Transverse colon (tissue), 4 donors: ENCODE data around the gene CCDC148. TPM values are rescaled to one million over a fixed set of nuclear protein-coding genes. Genes with fewer than 3 reads are reported as not detected.

Source experiments
- DNase-seq: peaks from one replicate; pipeline ENCODE4 v3.0.0-alpha.2; 2019
- H3K27ac ChIP-seq, 4 donors: fragments of 200-600 bp; sonication (generic); 2 replicates each; pipeline ENCODE4 v1.5.1; 2016 to 2018; ENCODE audit warnings: inconsistent platforms in 4 of 4
- H3K27me3 ChIP-seq: fragments of 200-600 bp; sonication (generic); 2 replicates; pipeline ENCODE4 v1.5.1; 2017; ENCODE audit warnings: inconsistent platforms
- H3K36me3 ChIP-seq, 4 donors: fragments of 200-600 bp; sonication (generic); 2 replicates each; pipeline ENCODE4 v1.5.1; 2017 to 2019; ENCODE audit warnings: inconsistent platforms in 4 of 4
- H3K4me1 ChIP-seq, 4 donors: fragments of 200-600 bp; sonication (generic); 2 replicates each; pipeline ENCODE4 v1.5.1; 2017 to 2020; ENCODE audit warnings: inconsistent platforms in 4 of 4
- H3K4me3 ChIP-seq, 4 donors: fragments of 200-600 bp; sonication (generic); 1 replicate in 1 of 4; 2 replicates in 3 of 4; pipeline versions ENCODE4 v1.5.1 to v1.6.1; 2017 to 2019; ENCODE audit warnings: inconsistent platforms in 4 of 4
- H3K9me3 ChIP-seq, 2 donors: fragments of 200-600 bp; sonication (generic); 2 replicates each; pipeline ENCODE4 v1.5.1; 2017 to 2019; ENCODE audit warnings: inconsistent platforms in 2 of 2
- EP300 ChIP-seq: sonication (generic); formaldehyde crosslinking; IDR thresholded peaks from one replicate; pipeline ENCODE4 v1.6.1; 2017; ENCODE audit warnings: antibody characterized with exemption, low read depth
- POLR2A ChIP-seq: fragments of 450-650 bp; IDR thresholded peaks from one replicate; pipeline ENCODE4 v1.6.1; 2016; ENCODE audit warnings: antibody characterized with exemption, mild to moderate bottlenecking, moderate library complexity
- POLR2AphosphoS5 ChIP-seq, 3 donors: sonication (generic); formaldehyde crosslinking; IDR thresholded peaks; one replicate each; pipeline ENCODE4 v1.6.1; 2016; ENCODE audit warnings: antibody characterized with exemption in 3 of 3
- WGBS, 2 donors: methylation state at CpG; one replicate each; pipeline ENCODE4 v1.1.5; 2018; ENCODE audit warnings: low coverage in 1 of 2; 5-methylcytosine and 5-hydroxymethylcytosine counted together
- in situ Hi-C, 4 donors: fragments of 200-750 bp; cut with MboI; loops; one replicate each; pipeline versions ENCODE4 v1.15.0 to v1.15.1; 2017; ENCODE audit warnings: low sequenced_read_pairs in 3 of 4, low pct_ligation_motif_present in 1 of 4, low pct_unique_long_range_greater_than_20kb in 1 of 4
- intact Hi-C: fragments of 100-400 bp; cut with DNase I; formaldehyde crosslinking; loops from one replicate; pipeline ENCODE4 v1.15.1; 2023; ENCODE audit warnings: low total_unique reads
- total RNA-seq, 4 donors: library from RNA; depleted of rRNA; stranded (reverse); fragments of >200 nt; gene quantifications; one replicate each; pipeline ENCODE4 v1.1.0, GENCODE V29; 2016
- TF ChIP-seq, protein P1 (sequence below), 5 experiments: fragments of 200-600 bp in 3 of 5; fragments of 450-650 bp in 2 of 5; sonication (generic) in 3 of 5; IDR thresholded peaks; 1 replicate in 2 of 5; 2 replicates in 3 of 5; pipeline ENCODE4 v1.5.1; 2016 to 2017; ENCODE audit warnings: antibody characterized with exemption in 5 of 5, inconsistent platforms in 3 of 5, mild to moderate bottlenecking in 2 of 5, moderate library complexity in 1 of 5

CCDC148 gene
- total RNA-seq, result under 1 TPM in 1 of 4 donors, not detected in 3; 0.48 TPM

DNA sequence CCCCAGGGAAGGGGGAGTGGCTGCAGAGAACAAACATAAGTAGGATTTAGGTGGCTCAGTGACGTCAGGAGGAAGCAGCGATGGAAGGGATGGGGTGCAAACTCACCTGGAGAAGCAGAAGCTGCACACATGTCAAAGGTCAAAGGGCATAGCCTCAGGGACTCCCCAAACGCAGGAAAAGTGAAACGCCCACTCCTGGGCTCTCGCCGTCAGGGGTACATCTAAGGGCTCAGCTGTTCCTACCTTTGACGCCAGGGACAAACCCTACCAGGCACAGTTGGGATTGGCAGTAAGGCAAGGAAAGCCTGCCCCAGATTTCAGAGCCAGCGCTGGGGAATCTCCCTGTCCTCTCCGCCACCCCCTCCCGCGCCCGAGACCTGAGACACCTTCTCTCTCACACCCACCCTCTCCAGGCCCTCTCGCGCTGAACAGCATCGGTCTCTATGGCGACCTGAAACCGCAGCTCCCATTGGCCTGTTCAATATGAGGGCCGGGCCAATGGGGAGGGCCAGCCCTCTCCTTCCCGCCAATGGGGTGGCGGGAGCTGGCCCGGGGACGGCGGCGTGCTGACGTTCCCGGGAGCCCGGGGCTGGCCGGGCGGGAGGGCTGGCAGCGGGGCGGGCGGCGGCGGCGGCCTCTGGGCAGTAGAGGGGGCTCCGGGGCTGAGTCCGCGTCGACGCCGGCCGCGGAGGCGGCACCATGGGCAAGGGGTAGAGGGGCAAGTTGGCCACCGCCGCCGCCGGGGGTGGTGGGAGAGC is at the start of gene CCDC148, which contains the start of gene PKP4:
Gene CCDC148 (minus strand): TSS at position 445 of the 758 bp plus-strand sequence. CDS start 314 bp downstream, at position 131.
Gene PKP4 (plus strand): TSS at position 644 of the 758 bp plus-strand sequence. CDS start 76,233 bp downstream, outside the sequence.
- H3K27ac ChIP-seq, result peak within 1 kb of the TSS; percentile 97 to 98 (median 97)
- 0% methylated on average over 2 to 17 of the region's 48 CpGs for WGBS, 2 donors
- no peaks in the 10 kb centered on the region for H3K9me3 ChIP-seq
- in situ Hi-C loops (loop anchor here in 2 of 4 donors (25.0 kb wide), 1 partner anchor 419 kb away; no protein-coding TSS in a partner anchor), intact Hi-C loops (loop anchor here (5.0 kb wide), 1 partner anchor 181 kb away; no protein-coding TSS in a partner anchor)
- peaks cover 5 to 21% (median 13%) of the 10 kb centered on the region in 4 donors for H3K4me1 ChIP-seq
- DNase-seq, result peak; percentile 89
- no peaks in the 10 kb centered on the region for H3K27me3 ChIP-seq
- no peaks in the 10 kb centered on the region for H3K36me3 ChIP-seq
- TF ChIP-seq EP300 (no peak), POLR2AphosphoS5 (IDR thresholded peaks at IDR 0.05) (peak in 2 of 3 donors; percentile 37 to 42)
- TF ChIP-seq, protein P1, sequence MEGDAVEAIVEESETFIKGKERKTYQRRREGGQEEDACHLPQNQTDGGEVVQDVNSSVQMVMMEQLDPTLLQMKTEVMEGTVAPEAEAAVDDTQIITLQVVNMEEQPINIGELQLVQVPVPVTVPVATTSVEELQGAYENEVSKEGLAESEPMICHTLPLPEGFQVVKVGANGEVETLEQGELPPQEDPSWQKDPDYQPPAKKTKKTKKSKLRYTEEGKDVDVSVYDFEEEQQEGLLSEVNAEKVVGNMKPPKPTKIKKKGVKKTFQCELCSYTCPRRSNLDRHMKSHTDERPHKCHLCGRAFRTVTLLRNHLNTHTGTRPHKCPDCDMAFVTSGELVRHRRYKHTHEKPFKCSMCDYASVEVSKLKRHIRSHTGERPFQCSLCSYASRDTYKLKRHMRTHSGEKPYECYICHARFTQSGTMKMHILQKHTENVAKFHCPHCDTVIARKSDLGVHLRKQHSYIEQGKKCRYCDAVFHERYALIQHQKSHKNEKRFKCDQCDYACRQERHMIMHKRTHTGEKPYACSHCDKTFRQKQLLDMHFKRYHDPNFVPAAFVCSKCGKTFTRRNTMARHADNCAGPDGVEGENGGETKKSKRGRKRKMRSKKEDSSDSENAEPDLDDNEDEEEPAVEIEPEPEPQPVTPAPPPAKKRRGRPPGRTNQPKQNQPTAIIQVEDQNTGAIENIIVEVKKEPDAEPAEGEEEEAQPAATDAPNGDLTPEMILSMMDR (IDR thresholded peaks at IDR 0.05), result peak in 4 of 5 experiments; percentile 13 to 63 (median 40)
- H3K4me3 ChIP-seq, result peak within 1 kb of the TSS; percentile 89 to 95 (median 94)

DNA sequence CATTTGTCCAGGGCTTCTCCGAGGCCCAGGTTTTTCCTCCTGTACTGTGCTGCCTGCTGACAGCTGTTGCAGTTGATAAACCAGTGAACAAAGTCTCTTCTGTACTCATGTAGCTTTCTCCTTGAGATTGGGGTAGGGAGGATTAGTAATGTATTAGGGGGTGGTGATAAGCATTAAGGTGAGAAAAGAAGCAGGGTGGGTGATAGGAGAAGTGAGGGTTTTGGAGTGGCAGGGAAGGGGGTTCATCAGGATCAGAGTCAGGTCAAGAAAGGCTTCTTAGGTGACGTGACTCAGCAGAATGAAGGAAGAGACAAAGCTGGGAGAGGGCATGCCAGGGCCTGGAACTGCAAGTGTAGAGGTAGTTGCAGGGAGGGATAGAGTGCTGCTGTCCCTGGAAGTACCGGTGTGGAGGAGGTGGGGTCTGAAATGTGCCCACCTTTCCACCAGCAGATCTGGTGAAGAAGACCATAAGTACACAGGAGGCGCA is 48.9 kb upstream of the CCDC148 start:
- DNase-seq, result no peak
- H3K27me3 ChIP-seq, result no peaks in the 10 kb centered on the region
- H3K4me1 ChIP-seq, result peaks cover 0 to 3% (median 0%) of the 10 kb centered on the region in 4 donors
- H3K9me3 ChIP-seq, result no peaks in the 10 kb centered on the region
- no peak overlapping the region for H3K4me3 ChIP-seq
- intact Hi-C loops, result no loop called here
- in situ Hi-C loops, result no loop called here
- 91 to 100% methylated on average over 2 to 4 of the region's 4 CpGs for WGBS, 2 donors
- TF ChIP-seq POLR2AphosphoS5 (IDR thresholded peaks at IDR 0.05) (no peak), EP300 (no peak), POLR2A (no peak)
- TF ChIP-seq, protein P1 (IDR thresholded peaks at IDR 0.05), result no peak
- no peaks in the 10 kb centered on the region for H3K36me3 ChIP-seq
- H3K27ac ChIP-seq, result no peak overlapping the region

DNA sequence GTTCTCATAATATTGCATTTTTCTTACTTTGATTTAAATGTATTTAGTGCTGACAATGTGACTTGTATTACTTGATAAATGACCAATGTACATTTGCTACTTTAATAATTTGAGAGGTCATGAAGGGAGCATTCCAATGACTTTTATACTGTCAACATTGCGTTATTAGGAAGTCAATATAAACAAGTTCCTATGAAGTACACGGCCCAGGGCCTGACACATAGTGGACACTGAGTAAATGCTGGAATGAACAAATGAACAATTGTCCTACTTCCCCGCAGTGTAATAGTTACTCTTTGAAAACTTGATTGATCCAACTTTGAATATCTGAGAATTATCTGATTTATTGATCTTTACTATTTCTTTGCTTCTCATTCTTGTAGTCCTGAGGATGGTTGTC is 47.5 kb upstream of the CCDC148 start:
- Histone ChIP-seq H3K4me3 (no peak overlapping the region), H3K4me1 (peaks cover 0 to 9% (median 1%) of the 10 kb centered on the region in 4 donors)

DNA sequence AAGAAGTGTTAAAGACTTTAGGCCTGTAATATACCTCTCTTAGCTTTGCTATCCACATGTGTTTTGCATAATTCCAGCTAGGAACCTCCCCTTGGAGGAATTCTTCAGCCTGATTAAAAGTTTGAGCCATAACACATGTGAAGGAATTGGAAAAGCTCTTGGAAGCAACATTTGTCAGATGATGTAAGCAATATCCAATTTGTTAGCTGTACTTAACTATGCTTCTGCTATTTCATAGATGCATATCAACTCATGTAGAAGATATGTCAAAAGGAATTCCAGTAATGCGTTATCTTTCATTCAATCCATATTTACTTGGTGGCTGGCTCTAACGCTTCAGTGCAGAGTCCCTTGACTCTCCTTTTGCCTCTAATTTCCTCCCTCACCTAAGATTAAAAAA is 46.4 kb upstream of the CCDC148 start:
- DNase-seq, result no peak
- in situ Hi-C loops, result no loop called here
- H3K27me3 ChIP-seq, result no peaks in the 10 kb centered on the region

More for the DNA sequence above, 47.5 kb upstream of the CCDC148 start:
- no peaks in the 10 kb centered on the region for H3K9me3 ChIP-seq
- TF ChIP-seq, protein P1 (IDR thresholded peaks at IDR 0.05), result no peak
- no peak for TF ChIP-seq POLR2A
- TF ChIP-seq EP300, result no peak
- TF ChIP-seq POLR2AphosphoS5 (IDR thresholded peaks at IDR 0.05), result no peak
- in situ Hi-C loops (no loop called here), intact Hi-C loops (no loop called here)
- no peaks in the 10 kb centered on the region for H3K36me3 ChIP-seq
- no peak for DNase-seq
- no peaks in the 10 kb centered on the region for H3K27me3 ChIP-seq
- H3K27ac ChIP-seq, result no peak overlapping the region
- WGBS, 2 donors, result 60 to 81% methylated on average over 3 of the region's 3 CpGs

More for the DNA sequence above, 46.4 kb upstream of the CCDC148 start:
- H3K4me3 ChIP-seq, result no peak overlapping the region
- intact Hi-C loops, result no loop called here
- no peak overlapping the region for H3K27ac ChIP-seq
- H3K9me3 ChIP-seq, result no peaks in the 10 kb centered on the region
- no peak for TF ChIP-seq POLR2AphosphoS5 (IDR thresholded peaks at IDR 0.05)
- no peak for TF ChIP-seq POLR2A
- TF ChIP-seq EP300, result no peak
- TF ChIP-seq, protein P1 (IDR thresholded peaks at IDR 0.05), result no peak
- H3K36me3 ChIP-seq, result no peaks in the 10 kb centered on the region
- WGBS, 2 donors, result 82 to 90% methylated on average over 2 of the region's 2 CpGs
- peaks cover 0 to 9% (median 1%) of the 10 kb centered on the region in 4 donors for H3K4me1 ChIP-seq
